ENCODE measurements around the gene MACROD2. TPM values are rescaled to one million over a fixed set of nuclear protein-coding genes. Genes with fewer than 3 reads are reported as not detected.

MACROD2 gene
- total RNA-seq, 4 donors from 2014 or later: 10.0 to 24.0 (median 17.0) TPM

GRCh38 chr20:14741616-14742015, 746.3 kb downstream of the MACROD2 start:
- intact Hi-C loops (cut with DNase I; ENCODE audit: low total_unique reads): no loop called here
- no peak overlapping the region for H3K4me3 ChIP-seq (ENCODE audit: low read depth, poor library complexity, severe bottlenecking)
- no peak for TF ChIP-seq POLR2A (IDR thresholded peaks at IDR 0.05)
- TF ChIP-seq, protein P1, sequence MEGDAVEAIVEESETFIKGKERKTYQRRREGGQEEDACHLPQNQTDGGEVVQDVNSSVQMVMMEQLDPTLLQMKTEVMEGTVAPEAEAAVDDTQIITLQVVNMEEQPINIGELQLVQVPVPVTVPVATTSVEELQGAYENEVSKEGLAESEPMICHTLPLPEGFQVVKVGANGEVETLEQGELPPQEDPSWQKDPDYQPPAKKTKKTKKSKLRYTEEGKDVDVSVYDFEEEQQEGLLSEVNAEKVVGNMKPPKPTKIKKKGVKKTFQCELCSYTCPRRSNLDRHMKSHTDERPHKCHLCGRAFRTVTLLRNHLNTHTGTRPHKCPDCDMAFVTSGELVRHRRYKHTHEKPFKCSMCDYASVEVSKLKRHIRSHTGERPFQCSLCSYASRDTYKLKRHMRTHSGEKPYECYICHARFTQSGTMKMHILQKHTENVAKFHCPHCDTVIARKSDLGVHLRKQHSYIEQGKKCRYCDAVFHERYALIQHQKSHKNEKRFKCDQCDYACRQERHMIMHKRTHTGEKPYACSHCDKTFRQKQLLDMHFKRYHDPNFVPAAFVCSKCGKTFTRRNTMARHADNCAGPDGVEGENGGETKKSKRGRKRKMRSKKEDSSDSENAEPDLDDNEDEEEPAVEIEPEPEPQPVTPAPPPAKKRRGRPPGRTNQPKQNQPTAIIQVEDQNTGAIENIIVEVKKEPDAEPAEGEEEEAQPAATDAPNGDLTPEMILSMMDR (IDR thresholded peaks at IDR 0.05): no peak
- DNase-seq (ENCODE audit: low spot score in 2 of 2): no peak

GRCh38 chr20:14744723-14745122, 749.4 kb downstream of the MACROD2 start:
- intact Hi-C loops (cut with DNase I; ENCODE audit: low total_unique reads): no loop called here
- TF ChIP-seq, protein P1 (IDR thresholded peaks at IDR 0.05): no peak
- no peak for TF ChIP-seq POLR2A (IDR thresholded peaks at IDR 0.05)
- 48 to 51% methylated on average over 3 of the region's 3 CpGs for WGBS, 2 donors
- no peak overlapping the region for H3K4me3 ChIP-seq (ENCODE audit: low read depth, poor library complexity, severe bottlenecking)
- DNase-seq (ENCODE audit: low spot score in 2 of 2): no peak

GRCh38 chr20:14745830-14746229, 750.5 kb downstream of the MACROD2 start:
- intact Hi-C loops (cut with DNase I; ENCODE audit: low total_unique reads): no loop called here
- 81 to 84% methylated on average over 2 of the region's 2 CpGs for WGBS, 2 donors
- no peak overlapping the region for H3K4me3 ChIP-seq (ENCODE audit: low read depth, poor library complexity, severe bottlenecking)
- TF ChIP-seq, protein P1 (IDR thresholded peaks at IDR 0.05): no peak
- TF ChIP-seq POLR2A (IDR thresholded peaks at IDR 0.05): no peak
- no peak for DNase-seq (ENCODE audit: low spot score in 2 of 2)

DNA sequence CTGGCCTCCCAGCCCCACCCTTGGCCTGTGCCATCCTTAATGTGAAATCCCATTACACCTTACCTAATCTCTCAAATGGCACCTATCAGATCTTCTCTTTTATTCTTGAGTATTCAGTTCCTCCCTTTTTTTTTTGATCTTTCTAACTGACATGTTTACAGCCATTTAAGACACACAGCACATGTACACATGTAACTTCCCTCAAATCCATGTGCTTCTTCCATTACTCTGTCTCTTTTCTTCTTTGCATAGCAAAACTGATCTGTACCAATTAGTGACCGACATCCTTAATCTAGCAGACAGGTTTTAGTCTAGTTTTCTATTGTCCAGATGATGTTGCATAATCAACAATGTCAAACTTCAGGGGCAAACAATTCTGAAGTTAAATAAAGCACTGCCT, 755.9 kb downstream of the MACROD2 start:
- no peak for DNase-seq (ENCODE audit: low spot score in 2 of 2)
- intact Hi-C loops (cut with DNase I; ENCODE audit: low total_unique reads): no loop called here
- H3K4me3 ChIP-seq (ENCODE audit: low read depth, poor library complexity, severe bottlenecking): no peak overlapping the region
- TF ChIP-seq POLR2A (IDR thresholded peaks at IDR 0.05): no peak
- TF ChIP-seq, protein P1 (IDR thresholded peaks at IDR 0.05): no peak
- 96% methylated on average over 1 of the region's 1 CpG for WGBS, 2 donors

GRCh38 chr20:14757728-14758127, 762.4 kb downstream of the MACROD2 start:
- intact Hi-C loops (cut with DNase I; ENCODE audit: low total_unique reads): no loop called here
- no peak for DNase-seq (ENCODE audit: low spot score in 2 of 2)
- TF ChIP-seq POLR2A (IDR thresholded peaks at IDR 0.05): no peak
- TF ChIP-seq, protein P1 (IDR thresholded peaks at IDR 0.05): no peak
- no peak overlapping the region for H3K4me3 ChIP-seq (ENCODE audit: low read depth, poor library complexity, severe bottlenecking)
- 93 to 97% methylated on average over 12 of the region's 12 CpGs for WGBS, 2 donors

DNA sequence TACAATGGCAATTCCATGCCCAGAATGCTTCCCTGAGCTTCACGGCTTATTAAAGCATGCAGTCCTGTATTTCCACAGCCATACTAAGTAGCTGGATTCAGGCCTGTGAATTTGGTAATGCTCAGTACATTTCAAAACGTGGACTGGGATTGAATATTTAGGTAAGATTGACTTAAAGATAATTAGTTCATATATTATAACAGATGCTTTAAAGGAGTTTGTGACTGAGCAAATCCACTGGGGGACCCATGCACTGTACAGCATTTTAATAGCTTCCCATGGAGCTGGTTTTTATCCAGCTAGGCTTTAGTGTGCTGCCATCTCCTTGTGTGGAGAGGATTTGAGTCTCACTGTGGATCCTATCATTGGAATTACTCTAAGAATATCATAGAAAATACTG, 763.0 kb downstream of the MACROD2 start:
- TF ChIP-seq, protein P1 (IDR thresholded peaks at IDR 0.05): no peak
- no peak for TF ChIP-seq POLR2A (IDR thresholded peaks at IDR 0.05)
- H3K4me3 ChIP-seq (ENCODE audit: low read depth, poor library complexity, severe bottlenecking): no peak overlapping the region
- intact Hi-C loops (cut with DNase I; ENCODE audit: low total_unique reads): no loop called here
- 58 to 67% methylated on average over 2 of the region's 2 CpGs for WGBS, 2 donors
- no peak for DNase-seq (ENCODE audit: low spot score in 2 of 2)
